ENCODE measurements around the gene CATSPERD.
"Not testable (repeated sequence)": the region's sequence is repeated elsewhere in the genome, so short reads cannot be mapped to it uniquely, and the experiment has no call there.

The CATSPERD gene

GRCh38 chr19:5697022-5697889 is 23.2 kb upstream of the CATSPERD start:
- DNase-seq (ENCODE audit: low read depth in 2 of 2) = no peak

GRCh38 chr19:5697890-5698634 is 22.4 kb upstream of the CATSPERD start:
- DNase-seq (ENCODE audit: low read depth in 2 of 2) = no peak

- no peak for DNase-seq (ENCODE audit: low read depth in 2 of 2)
These were observed 21.6 kb upstream of the CATSPERD start for GRCh38 chr19:5698635-5699422.

DNA sequence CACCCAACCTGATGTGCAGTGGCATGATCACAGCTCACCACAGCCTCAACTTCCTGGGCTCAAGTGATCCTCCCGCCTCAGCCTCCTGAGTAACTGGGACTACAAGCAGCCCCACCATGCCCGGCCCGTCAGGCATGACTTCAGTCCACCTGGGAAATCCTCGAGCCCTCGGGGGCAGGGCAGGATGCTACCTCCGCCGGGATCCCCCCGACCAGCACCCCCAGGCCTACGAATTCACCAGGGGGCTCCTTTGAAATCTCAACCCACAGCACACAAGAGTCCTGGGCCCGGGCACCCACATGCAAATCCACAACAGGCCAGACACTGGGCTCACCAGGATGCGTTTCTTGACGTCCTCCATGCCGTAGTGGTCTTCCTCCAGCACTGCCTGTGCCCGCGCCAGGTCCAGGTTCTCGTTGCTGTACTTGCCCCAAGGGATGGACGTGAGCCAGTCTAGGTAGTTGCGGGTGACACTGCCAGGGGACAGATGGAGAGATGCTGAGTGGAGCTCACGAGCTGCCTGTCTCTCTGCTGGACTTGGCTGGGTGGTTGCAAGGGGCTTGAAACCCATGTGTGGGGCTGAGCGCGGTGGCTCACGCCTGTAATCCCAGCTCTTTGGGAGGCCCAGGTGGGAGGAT is 19.9 kb upstream of the CATSPERD start:
- no peak for DNase-seq (ENCODE audit: low read depth in 2 of 2)

DNA sequence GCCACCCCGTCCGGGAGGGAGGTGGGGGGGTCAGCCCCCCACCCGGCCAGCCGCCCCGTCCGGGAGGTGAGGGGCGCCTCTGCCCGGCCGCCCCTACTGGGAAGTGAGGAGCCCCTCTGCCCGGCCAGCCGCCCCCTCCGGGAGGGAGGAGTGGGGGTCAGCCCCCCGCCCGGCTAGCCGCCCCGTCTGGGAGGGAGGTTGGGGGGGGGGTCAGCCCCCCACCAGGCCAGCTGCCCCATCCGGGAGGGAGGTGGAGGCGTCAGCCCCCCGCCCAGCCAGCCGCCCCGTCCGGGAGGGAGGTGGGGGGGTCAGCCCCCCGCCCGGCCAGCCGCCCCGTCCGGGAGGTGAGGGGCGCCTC is 18.4 kb upstream of the CATSPERD start:
- not testable (repeated sequence) for DNase-seq (ENCODE audit: low read depth in 2 of 2)

DNA sequence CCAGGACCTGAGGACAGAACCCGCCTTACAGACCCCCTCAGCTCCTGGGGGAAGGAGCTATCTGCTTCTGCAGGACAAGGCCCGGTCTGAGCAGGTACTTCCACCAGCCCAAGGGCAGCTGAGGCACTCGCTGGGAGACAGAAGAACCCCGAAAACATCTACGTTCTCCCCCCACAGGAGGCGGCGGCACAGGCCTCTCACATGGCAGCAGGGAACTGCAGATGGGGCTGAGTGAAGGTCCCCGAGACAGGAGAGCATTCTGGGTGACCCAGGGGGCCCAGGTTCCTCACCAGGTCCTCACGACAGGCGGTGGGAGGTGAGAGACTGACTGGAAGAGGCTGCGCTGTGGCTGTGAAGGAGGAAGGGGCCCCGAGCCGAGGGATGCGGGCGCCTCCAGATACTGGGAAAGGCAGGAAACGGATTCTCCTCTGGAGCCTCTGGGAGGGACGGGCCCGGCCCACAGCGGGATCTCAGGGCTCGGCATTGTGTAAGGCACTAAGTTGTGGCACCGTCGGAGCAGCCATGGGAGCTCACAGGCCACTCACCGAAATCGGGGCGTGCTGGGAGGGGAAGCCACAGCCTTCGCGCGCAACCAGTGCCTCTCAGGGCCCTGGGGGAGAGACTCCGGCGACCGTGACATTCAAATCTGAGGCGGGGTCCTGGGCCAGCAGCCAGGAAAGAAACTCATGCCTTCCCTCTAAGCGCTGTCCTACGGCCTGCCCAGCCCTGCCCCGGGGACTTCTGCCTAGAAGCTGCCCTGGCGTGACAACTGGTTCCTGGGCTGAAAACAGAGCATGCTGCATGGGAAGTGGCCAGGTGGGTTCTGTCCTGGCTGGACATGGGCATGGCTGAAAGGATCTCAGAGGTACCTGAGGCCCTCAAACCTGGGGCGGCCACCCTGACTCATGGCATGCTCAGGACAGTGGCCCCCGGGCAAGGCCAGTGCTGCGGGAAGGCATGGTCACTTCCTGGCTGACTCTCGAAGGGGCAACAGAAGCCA is 16.3 kb upstream of the CATSPERD start:
- no peak for DNase-seq (ENCODE audit: low read depth in 2 of 2)

DNA sequence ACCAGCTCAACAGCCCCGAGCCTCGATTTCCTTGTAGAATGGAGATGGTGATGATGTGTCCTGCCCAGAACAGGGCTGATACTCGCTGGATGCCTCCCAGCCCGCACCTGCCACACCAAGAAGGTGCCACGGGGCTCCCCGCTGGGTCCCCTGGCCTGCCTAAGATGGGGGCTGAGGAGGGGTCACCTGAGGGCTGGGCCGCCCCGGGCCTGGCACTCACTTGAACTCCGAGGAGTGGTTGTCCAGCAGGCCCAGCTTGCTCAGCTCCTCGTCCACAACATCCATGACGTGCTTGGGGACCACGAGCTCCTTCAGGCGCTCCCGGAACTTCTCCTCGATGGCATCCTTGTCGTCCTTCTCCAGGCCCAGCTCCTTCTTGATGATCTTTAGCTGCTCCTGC is 14.9 kb upstream of the CATSPERD start:
- no peak for DNase-seq (ENCODE audit: low read depth in 2 of 2)

- no peak for DNase-seq (ENCODE audit: low read depth in 2 of 2)
These were observed 13.4 kb upstream of the CATSPERD start for GRCh38 chr19:5706876-5707573.

- no peak for DNase-seq (ENCODE audit: low read depth in 2 of 2)
These were observed 12.6 kb upstream of the CATSPERD start for GRCh38 chr19:5707576-5708575.

DNA sequence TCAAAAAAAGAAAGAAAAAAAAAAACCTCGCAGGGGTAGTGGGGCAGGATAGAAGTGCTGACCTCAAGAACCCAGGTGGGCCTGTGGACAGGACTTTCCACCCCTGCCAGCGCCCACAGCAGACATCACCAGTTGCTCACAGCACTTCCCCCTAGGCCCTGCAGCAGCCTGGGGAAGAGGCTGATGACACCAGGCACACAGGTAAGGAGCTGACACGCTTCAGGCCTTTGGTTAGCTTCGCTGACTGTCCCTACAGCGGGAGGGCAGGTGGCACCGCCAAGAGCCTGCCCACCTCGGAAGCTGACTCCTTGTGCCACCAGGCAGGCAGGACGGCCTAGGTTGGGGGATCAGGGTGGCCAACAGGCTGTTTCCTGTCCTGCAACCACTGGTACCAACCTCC is 9.4 kb upstream of the CATSPERD start:
- DNase-seq (ENCODE audit: low read depth in 2 of 2) = no peak

GRCh38 chr19:5711713-5712161 is 8.7 kb upstream of the CATSPERD start:
- DNase-seq (ENCODE audit: low read depth in 2 of 2) = no peak

DNA sequence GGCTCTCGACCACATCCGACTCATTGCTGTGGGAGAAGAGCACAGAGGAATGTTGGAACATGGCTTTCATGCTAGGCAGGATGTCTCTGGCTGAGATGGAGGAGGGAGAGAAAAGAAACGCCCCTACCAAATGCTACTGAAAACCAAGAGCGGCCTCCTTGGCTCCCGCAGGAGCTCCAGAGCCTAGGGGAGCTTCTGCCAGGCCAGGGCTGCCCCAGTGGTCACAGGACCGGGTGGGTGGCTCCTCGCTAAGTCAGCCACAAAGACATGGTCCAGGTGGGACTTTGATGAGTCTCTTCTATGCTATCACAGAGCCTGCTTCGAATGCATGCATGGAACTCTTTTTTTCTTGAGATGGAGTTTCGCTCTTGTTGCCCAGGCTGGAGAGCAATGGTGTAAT is 7.2 kb upstream of the CATSPERD start:
- DNase-seq (ENCODE audit: low read depth in 2 of 2) = no peak

DNA sequence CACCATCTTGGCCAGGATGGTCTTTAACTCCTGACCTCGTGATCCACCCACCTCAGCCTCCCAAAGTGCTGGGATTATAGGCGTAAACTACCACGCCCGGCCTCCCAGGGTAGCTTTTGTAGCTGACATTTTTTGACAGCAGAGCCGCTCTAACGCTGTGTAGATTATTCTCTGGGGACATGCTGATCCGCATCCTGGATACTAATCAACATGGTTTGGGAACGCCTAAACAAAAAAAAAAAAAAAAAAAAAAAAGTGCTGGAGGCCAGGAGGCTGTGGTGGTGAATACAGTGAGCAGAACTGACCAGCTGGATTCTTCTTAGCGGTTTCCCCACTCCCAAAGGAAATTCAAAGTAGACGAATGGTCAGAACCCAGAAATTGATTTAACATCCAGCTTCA is 5.6 kb upstream of the CATSPERD start:
- no peak for DNase-seq (ENCODE audit: low read depth in 2 of 2)

GRCh38 chr19:5717215-5717935 is 3.1 kb upstream of the CATSPERD start:
- no peak for DNase-seq (ENCODE audit: low read depth in 2 of 2)

- DNase-seq (ENCODE audit: low read depth in 2 of 2) = peak in 1 of 2 donors; percentile 34
These were observed 2.3 kb upstream of the CATSPERD start for GRCh38 chr19:5718037-5718578.

DNA sequence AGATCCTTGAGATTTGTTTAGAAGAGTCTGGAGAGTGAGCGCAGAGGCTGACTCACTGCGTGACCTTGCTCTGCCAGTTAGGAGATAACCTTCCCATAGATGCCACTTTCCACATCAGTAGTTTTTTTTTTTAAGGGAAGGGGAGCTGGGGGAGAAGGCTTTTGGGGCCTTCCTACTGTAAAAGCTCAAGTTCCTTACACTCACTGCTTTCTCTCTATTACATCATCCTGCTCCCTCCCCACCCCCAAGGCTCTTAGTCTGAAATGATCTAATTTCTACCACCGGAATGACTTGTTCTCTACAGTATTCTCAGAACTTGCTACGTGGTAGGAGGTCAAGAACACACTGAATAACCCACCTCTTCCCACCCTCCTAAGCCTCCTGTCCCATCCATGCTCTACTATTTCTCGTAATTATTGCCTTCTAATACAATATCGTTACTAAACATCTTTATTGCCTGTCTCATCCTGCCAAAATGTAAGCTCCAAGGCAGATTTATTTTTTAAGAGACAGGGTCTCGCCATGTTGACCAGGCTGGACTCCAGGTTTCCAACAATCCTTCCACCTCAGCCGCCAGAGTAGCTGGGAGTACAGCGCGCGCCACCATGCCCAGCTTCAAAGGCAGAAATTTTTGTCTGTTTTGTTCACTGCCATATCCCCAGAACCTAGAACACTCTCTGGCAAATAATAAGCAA is 1.7 kb upstream of the CATSPERD start:
- DNase-seq (ENCODE audit: low read depth in 2 of 2) = peak in 1 of 2 donors; percentile 26

Data from activated CD8-positive, alpha-beta memory T cell treated with anti-CD3 and anti-CD28 coated beads for 4 hours (primary cell).